Erythroblast (primary cell): ENCODE results near the gene TRAPPC2.

ENCODE experiments used
- GATA1 ChIP-seq: IDR thresholded peaks from 2 replicates; pipeline ENCODE4 v1.6.1; 2011; ENCODE audit warnings: low read depth, mild to moderate bottlenecking, control low read depth, low read length, moderate library complexity
- POLR2A ChIP-seq: IDR thresholded peaks from 2 replicates; pipeline ENCODE4 v1.6.1; 2011; ENCODE audit warnings: mild to moderate bottlenecking, low read length

GRCh38 chrX:13774696-13775095, 40.3 kb upstream of the TRAPPC2 start:
- TF ChIP-seq POLR2A = no peak
- TF ChIP-seq GATA1 = no peak
